G401.6 (cell line): Measurements from ENCODE around the gene RXFP2.

Source experiments
- FAIRE-seq: peaks from 2 replicates; lab custom pipeline; 2012; peaks lifted over from hg19 to GRCh38; lab: Jason Lieb, UNC

RXFP2 gene

DNA sequence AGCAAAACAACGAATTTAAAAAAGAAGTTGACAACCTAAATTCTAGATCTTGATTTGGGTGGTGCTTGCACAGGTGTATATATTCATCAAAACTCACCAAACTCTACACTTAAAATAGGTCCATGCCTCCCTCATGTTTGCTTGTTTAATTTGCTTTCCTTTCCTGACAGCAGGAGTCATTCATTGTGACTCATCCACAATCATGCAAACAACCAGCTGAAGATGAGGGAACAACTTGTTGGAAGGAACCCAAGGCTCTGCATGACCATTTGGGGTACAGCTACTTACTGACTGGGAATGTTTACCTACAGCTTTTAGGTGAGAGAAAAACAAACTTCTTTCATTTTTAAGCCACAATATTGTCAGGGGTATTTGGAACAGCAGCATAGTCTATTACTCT, 96.6 kb downstream of the RXFP2 start:
- no peak for FAIRE-seq

DNA sequence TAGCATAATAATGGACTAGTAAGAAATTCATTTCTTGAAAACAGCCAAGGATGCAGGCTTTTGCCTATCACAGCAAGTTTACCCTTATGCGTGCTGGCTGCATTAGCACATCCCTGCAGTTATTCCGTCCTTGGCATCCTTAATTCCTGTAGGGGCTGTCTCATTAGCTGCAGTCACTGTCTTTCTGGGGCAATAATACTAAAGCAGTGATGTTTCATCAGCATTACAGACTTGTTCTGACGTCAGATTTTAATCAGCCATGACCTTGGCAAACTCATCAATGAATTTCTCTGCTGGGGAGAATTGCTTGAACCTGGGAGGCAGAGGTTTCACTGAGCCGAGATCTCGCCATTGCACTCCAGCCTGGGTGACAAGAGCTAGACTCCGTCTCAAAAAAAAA, 103.7 kb downstream of the RXFP2 start:
- no peak for FAIRE-seq

DNA sequence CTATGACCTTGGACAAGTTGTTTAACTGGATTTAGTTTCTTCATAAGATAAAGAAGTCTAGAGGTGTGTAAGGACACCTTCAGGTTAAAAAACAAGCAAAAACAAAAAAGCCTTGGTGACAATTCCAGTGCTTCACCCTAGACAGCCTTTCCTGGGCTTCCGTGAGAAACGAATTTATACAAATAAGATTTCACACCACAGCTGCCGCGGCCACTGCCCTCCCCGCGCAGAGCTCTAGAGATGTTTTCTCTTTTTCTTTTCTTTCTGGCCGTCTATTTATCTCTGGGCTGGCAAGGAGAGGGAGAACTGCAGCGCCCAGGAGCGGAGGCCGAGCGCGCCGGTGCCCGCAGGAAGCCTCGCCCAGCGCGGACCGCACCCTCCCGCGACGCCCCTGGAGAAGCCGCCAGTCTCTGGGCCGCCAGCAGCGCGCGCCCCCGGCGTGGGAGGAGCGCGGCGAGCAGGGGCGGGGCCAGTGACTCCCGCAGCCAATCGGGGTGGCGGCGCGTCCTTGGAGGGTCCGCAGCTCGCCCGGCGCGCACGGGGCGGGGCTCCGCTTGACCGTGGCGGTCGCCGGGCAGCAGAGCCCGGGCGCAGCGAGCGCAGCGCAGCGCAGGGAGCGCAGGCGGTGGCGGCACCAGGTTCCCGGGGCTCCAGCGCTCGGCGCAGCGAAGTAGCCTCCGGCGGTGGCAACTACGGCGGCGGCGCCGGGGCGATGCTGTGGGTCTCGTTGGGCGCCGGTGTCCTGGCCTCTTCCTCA, 107.0 kb downstream of the RXFP2 start:
- no peak for FAIRE-seq

DNA sequence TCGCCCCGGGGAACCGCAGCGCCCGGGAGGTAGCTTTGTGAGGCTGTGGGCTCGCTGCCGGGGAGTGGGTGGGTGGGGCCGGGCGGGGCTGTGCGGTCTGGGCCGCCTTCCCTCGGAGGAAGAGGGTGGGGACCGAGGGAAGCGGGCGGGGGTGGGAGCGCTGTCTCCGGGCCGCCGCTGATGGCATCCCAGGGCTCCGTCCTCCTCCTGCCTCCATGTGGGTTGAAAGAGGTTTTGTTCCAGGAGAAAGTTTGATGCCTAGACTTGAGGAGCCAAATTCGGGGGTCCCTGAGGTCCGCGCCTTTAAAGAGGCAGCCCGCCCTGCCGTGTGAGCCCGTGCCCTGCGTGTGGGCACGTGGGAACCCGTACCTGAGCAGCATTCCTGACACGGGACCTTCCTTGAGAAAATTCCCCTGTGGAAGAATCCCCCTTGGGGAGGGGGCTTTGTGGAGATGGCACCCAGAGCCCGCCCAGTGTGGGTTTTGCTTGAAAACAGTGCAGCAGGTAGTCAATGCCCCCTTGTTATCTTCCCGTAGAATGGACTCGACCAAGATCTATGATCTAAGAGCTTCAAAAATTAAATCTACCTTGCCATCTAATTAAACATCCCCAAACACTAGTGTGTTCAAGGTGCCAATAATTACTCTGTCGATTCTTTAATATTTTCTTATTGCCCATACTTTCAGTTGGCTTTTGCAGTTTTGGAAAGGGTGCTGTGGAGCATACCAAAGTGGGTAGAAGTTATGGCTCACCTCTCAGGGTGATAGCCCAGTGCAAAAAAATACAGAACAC, 107.8 kb downstream of the RXFP2 start:
- no peak for FAIRE-seq

DNA sequence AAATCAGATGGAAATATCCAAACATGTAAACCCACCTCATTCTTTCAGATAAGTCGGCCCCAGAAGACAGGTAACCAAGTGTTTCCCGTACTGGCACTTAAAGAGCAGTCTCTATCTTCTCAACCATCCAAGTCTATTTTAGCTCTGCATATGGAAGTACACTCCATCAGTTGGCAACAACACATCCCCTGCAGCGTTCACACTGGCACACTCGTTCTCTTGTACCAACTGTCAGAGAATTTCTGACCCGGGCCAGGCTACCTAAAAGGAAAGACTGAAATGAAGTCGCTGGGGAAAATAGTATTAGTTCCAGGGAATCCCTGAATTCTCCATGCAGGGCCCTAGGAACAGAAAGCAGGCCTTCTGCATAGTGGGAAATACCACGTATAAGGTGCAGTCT, 109.3 kb downstream of the RXFP2 start:
- FAIRE-seq, result no peak

DNA sequence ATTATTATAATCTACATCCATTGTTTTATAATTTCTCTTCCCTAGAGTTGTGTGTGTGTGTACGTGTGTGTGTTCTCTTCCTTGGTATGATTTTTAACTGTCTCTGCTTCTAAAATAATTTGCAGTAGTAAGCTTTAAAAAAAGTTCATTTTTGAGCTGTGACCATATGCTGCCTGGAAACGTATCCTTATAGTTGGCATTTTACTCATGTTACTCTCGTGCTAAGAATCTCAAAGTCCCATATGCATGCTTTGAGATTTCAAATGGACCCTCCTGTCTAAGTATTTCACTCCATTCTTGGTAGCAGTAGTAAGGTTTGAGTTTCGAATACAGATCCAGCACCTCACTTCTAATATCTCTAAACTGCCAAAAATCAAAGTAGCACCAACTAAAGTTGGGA, 109.9 kb downstream of the RXFP2 start:
- FAIRE-seq, result no peak

DNA sequence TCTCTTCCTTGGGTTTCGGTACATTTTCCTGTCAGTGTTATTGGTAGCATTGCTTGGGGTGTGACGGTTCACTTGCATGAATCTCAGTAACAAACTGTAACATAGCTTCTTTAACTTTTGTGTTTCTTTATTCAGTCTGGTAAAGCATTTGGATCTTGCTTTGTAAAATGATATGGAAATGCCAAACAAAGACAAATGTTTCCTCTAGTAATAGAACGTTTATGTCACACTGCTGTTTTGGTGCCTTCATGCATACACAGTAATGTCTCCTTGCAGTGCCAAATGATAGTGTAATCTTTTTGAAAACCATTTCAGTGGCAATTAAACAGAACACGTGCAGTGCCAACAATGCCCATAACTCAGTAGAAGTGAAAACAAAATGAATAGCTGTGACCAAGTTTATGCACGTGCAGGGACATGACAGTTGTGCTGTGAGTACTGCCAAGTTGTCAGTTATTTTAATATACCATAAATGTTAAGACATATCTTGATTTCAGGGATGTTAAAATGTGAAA, 110.8 kb downstream of the RXFP2 start:
- FAIRE-seq, result no peak

DNA sequence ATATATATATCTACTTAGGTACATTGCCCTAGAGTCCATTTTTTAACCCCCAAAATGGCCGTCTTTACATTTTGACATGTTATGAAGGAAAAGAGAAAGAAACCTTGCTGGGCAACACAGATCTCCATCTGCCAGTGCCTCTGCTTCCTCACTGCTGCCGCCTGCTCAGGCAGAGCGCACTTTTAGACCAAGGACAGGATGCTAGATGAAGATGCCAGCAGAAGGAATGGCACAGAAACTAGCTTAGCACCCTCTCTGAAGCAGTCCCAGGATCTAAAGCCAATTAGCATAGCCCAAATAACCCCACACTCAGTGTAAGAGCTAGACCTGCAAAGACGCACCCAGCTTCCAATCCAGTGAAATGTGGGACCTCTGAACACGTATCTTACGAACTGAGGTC, 111.9 kb downstream of the RXFP2 start:
- FAIRE-seq, result no peak
